Measurements from ENCODE around the gene LILRB1.
"Not testable (repeated sequence)": the region's sequence is repeated elsewhere in the genome, so short reads cannot be mapped to it uniquely, and the experiment has no call there.

- not testable (repeated sequence) for TF ChIP-seq EZH2 (IDR thresholded peaks at IDR 0.05; ENCODE audit: borderline replicate concordance, low read length); CTCF (IDR thresholded peaks at IDR 0.05; ENCODE audit: low read length)
These were observed at the start of gene LILRB1 for GRCh38 chr19:54630262-54630661.
